Urothelium cell line (cell line): ENCODE measurements around the gene RASGRP1.
A peak's percentile ranks its signal among the peaks of the same experiment; 100 is the strongest.

Experiments used
- DNase-seq: peaks from one replicate; pipeline ENCODE4 v3.0.0; 2011; ENCODE audit warnings: low spot score, mixed read lengths
- FAIRE-seq: peaks from 2 replicates; lab custom pipeline; 2011; peaks lifted over from hg19 to GRCh38; lab: Jason Lieb, UNC

The RASGRP1 gene

DNA sequence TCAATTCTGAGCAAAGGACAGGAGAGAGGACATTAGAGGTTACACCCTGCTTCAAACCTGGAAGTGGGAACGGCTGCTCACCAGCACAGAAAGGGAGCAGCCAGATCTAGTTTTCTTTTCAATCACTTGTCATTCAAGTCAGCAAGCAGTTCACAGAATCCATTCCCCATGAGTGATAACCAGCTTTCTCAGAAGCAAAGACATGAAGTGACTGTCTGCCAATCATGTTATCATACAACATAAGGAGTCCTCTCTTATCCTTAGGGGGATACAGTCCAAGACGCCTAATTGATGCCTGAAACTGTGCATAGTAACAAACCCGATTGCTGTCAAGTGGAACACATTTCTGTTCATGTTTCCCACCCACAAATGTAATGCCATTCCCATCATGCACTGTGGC is 56.0 kb downstream of the RASGRP1 start:
- FAIRE-seq (no peak), DNase-seq (no peak)

DNA sequence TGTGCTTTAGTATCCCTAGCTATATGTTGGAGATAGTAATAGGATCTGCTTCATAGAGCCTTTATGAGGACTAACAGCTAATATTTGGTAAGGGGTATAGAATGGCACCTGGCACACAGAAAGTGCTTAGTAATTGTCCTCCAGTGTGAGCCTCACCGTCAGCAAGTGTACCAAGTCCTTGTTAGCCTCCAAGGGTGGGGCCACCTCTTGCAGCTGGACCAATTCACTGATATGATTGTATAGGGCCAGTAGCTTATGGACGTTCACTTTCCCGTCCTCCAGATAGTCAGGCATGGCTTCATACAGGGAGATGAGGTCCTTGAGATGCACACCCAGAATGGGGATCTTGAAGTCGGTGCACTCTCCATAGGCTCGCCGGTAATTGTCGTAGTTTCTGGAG is 57.0 kb downstream of the RASGRP1 start:
- DNase-seq (no peak), FAIRE-seq (no peak)

DNA sequence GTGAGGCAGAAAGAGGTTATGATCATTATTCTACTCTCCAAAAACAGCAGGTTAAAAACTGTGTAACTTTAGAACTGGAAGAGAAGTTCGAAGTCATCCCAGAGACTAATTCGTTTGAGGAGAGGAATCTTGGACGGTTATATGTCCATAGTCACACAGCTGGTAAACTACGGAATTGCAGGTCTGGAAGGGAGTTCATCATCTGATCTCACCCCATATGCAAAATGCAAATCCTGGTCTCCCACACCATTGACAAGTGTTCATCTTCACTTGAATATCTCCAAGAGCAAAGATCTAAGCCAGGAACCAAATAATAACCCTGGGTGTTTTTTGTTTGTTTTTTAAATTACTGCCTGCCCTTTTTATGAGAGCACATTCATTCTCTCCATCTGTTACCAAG is 57.6 kb downstream of the RASGRP1 start:
- no peak for FAIRE-seq

DNA sequence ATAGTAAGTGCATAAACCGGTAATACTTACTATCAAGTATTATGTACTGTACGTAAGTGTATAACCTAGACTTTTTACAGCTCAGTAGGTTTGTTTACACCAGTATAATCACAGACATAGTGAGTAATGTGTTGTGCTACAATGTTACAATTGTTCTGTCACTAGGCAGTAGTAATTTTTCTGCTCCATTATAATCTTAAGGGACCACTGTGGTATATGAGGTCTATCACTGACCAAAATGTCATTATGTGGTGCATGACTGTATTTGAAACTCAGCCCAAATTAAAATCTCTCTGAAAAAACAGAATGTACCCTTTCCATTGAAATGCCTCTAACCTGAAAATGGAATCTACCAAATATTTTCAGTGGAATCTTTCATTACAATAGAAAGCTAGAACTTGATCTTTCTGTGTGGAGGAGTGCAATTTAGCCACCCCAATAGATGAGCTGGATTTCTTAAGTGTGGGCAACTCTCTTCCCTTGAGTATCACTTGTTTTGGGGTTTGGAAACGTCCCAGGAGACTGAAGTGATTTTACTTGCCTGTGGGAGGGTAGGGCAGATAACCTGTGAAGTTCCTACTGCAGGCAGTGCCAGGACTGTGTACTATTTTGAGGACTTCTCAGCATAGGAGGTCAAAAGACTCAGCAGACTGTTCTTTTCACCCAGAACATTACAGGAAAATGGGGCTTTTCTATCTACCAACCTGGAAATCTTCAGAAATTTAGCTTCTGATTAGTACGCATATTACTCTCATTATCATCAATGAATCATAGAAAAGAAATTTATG is 59.7 kb downstream of the RASGRP1 start:
- DNase-seq (no peak), FAIRE-seq (no peak)

More for the DNA sequence above, 57.6 kb downstream of the RASGRP1 start:
- no peak for DNase-seq

DNA sequence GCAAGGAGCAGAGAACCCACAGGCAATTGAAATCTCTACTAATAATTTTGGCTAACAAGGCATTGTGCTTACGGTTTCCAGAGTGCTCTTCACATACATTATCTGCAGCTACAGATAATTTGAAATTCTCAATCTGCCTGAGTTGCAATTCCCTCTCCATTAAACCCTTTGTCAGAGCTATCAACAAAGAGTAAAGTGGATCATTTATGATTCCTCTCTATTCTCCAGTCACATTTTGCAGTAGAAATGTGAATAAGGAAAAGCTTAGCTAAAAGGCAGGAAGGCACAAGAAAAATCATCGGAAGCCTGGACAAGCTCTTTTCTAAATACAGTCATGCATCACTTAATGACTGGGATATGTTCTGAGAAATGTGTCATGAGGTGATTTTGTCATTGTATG is 61.1 kb downstream of the RASGRP1 start:
- FAIRE-seq = no peak

DNA sequence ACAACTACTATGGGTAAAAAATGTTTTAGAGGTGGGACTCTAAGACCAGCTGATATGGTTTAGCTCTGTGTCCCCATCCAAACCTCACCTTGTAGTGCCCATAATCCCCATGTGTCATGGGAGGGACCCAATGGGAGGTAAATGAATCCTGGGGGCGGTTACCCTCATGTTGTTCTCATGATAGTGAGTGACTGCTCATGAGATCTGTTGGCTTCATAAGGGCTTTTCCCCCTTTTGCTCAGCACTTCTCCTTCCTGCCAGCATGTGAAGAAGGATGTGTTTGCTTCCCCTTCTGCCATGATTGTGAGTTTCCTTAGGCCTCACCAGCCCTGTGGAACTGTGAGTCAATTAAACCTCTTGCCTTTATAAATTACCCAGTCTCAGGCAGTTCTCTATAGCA is 65.0 kb downstream of the RASGRP1 start:
- FAIRE-seq = peak; percentile 9
- DNase-seq = no peak

More for the DNA sequence above, 61.1 kb downstream of the RASGRP1 start:
- no peak for DNase-seq

DNA sequence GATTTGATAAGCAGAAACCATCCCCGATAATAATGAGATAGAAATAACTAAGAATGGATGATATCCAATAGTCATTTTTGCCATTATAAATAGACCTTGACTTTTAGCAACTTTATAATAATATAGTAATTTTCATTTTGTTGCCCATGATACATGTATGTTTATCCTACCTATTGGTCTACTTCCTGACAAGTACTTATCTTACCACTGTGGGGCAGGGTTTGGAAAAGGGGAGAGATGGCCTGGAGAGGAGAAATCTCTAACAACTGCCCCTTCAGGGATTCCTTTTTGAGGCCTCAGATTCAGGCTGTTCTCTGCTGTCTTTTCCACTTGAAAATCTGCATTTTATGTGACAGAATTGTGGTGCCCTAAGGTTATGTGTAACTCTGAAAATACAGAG is 68.5 kb downstream of the RASGRP1 start:
- FAIRE-seq = no peak
- DNase-seq = no peak

DNA sequence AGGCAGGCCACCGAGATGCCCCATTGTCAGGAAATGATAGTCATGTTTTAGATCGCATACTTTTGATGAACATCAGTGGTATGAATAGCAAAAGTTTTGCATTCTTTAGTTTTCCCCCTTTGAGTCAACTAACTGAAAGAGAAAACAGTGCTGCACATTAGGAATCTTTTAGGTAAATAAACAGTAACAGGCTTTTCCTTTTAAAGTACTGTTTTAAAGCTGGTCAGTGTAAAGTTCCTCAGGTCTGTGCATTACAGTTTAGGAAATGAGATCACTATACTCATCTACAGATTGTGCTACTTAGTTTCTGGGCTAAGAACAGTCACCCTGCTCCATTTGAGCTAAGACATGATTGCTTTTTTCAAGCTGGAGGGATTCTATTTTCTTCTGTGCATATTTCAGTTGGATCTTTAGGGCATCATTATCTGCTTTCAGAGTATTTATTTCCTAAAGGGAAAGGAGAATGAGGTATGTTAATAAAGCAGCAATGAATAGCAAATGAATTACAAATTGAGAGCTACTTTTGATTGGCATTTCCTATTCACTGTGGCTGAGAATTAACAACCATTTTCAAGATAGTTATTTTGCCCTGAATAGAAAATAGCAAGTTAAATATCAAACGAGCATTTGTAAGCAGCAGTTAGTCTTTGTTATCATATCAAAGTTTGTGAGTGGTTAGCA is 74.2 kb downstream of the RASGRP1 start:
- DNase-seq = no peak
- no peak for FAIRE-seq

DNA sequence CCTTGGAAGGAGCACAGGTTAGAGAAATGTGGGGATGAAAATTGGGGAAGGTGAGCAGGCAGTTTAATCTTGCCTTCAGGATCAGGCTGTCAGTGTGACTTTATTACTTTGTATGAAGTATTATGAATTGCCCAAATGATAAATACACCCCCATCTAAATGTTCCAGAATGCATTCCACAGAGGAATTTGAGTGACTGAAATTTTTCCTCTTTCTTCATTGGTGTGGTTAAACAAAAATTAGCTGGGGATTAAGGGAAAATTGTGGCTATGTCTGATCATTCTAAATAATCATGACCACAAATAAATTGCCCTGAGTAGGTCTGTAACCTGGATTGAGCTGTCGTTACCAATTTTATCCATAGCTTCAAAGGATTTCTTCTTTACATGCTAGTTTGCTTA is 77.2 kb downstream of the RASGRP1 start:
- DNase-seq (no peak), FAIRE-seq (no peak)

DNA sequence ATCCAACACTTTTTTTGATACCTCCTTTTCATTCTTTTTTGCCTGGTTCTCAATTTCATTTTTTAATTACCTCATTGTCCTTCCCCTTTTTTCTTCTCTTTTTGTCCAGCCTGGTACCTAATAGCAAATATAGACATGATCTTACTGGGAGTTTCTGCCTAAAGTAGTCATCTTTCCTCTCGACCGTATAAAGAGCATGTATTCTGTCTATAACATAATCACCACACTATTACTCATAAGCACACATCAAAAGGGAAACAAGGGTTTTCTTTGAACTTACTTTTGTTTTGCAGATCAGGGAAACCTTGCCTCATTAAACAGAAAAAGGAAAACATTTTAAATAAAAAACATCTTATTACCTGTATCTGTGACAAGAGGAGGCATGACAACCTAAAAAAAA is 77.7 kb downstream of the RASGRP1 start:
- no peak for DNase-seq
- FAIRE-seq = no peak

DNA sequence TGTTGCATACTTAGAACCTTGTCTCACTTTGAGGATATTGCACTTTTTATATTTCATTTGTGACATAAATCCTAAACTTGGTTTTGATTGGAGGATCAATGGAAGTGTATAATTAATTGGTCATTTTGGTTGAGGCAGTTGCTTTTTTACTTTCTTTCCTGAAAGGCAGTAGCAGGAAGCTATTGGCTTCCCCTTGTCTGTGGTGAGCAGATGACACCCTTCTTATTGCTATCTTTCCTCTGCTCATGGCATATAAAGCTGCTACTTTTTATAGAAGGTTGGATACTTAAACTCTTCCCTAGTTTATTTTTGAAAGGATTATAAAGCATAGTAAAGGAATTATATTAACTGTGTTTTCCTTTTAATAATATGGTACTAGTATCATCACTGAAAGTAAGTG is 82.0 kb downstream of the RASGRP1 start:
- DNase-seq (no peak), FAIRE-seq (no peak)

DNA sequence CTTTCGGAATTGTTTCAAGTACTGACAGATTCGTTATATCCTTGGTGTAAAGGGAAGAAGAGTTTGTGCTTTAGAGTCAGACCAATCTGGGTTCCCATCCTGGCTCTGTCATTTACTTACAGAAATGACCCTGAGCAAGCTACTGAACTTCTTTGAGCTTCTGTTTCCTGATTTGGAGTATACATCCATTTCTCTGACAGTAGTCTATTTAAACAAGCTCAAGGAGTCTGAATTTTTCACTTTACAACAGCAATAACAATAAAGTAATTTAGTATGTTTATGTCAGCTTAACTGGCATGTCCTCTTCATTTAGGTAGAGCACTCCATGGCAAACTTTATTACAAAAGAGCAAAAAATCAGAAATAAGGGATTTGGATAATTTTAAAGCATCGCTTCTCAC is 82.9 kb downstream of the RASGRP1 start:
- no peak for DNase-seq
- FAIRE-seq = no peak

DNA sequence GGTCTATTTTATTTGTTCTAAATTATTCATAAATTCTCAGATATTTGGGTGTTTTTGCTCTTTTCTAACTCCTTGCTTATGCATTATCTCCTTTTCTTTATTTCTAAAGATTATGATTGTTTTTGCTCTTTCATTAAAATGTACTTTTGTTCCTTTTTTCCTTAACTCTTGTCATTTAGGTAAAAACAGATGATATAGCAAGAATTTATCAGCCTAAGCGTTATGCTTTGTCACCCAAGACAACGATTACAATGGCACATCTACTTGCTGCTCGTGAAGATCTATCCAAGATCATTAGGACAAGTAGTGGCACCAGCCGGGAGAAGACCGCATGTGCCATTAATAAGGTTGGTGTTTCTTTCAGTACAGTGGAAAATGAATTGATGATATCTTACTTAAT is 83.5 kb downstream of the RASGRP1 start:
- FAIRE-seq = no peak
- no peak for DNase-seq

DNA sequence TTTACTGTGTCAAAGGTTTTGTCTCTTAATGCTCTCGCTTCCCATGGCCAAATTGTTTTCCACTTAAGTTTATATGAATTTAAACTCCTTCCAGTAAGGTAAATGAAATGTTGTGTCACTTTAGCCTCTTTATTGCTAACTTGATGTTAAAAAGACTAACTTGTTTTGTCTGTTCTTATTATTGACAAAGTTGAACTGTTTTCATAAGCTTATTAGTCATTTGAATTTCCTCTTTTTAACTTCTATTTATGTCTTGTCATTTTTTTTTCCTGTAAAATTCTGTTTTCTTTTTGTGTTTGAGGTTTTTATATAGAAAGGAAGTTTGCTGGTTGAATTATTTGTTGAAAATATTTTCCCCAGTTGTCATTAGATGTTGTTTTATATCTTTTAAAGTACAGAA is 84.9 kb downstream of the RASGRP1 start:
- DNase-seq = no peak

DNA sequence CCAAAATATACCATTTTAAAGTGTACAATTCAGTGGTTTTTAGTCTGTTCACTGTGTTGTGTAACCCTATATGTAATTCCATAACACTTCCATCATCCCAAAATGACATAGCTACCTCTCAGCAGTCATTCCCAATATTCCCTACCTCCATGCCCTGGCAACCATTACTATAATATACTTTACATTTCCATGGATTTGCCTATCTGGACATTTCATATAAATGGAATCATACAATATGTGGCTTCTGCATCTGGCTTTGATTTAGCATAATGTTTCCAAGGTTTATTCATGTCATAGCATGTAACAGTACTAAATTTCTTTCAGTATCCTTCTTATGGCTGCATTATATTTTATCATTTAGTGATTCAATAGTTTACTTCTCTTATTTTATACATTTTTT is 85.3 kb downstream of the RASGRP1 start:
- FAIRE-seq = no peak
- no peak for DNase-seq

More for the DNA sequence above, 84.9 kb downstream of the RASGRP1 start:
- no peak for FAIRE-seq

DNA sequence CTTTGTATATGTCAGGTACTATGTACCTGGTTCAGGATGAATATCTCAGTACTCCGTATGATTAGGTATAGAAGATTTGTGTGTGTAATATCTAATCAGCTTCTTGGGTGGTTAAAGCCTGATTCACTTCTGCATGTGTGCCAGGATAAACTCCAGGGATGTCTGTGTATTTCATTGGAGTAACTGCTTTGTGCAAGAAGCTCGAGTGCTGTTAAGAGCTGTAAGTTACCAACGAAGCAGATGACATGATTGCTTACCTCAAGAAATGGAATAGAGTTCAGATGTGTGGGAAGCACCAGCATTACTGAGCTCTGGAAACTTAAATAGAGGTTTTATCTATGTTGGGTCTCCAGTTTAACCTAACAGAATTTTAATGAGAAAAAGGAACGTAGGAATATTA is 87.0 kb downstream of the RASGRP1 start:
- DNase-seq (no peak), FAIRE-seq (no peak)

DNA sequence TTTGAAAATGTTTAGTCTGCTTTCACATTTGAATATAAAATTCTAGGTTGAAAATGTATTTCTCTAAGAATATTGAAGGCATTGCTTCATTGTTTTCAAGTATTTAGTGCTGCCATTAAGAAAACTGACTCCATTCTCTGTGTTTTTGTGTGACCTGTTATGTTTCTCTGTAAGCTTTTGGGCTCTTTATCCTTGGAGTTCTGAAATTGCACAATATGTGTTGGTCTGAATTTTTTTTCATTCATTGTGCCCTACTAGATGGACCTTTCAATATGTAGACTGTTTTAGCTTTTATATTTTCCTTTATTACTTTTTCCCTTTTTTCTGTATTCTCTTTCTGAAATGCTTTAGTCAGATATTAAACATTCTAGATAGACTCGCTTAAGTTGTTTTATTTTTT is 88.5 kb downstream of the RASGRP1 start:
- FAIRE-seq (no peak), DNase-seq (no peak)

DNA sequence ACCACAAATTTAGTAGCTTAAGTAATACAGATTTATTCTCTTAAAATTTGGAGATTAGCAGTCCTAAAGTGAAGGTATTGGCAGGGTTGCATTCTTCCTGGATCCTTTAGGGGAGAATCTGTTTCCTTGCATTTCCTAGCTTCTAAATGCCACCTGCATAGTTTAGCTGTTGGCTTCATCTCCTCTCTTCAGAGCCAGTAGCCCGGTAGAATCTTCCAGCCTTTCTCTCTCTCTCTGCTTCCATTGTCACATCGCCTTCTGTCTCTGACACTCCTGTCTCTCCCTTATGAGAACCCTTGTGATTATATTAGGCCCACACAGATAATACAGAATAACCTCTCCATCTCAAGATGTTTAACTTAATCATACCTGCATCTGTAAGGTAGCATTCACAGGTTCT is 89.3 kb downstream of the RASGRP1 start:
- no peak for DNase-seq
- FAIRE-seq = no peak

DNA sequence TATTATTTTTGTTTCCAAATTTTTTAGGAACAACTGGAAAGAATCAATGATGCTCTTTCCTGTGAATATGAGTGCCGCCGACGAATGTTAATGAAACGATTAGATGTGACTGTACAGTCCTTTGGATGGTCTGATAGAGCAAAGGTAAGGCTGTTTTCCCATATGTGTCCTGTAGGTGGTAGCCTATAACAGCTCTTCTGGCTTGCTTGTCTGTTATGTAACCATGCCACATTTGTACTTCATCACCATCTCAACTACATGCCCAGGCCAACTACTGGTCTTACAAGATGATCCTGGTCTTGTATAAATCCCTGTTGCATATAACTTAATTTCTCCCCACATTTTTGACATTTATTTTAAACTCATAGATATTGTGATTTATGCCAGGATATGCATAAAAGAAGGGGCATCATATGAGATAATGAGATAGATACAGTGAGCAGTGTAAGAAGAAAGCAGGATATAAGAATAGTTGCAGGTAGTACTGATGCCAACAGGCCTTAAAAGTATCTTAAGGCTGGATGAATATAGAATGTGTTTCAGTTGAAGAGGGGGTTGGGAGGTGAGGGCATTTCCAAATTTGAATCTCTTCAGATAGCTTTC is 90.4 kb downstream of the RASGRP1 start:
- peak; percentile 62 for FAIRE-seq
- peak; percentile 53 for DNase-seq

DNA sequence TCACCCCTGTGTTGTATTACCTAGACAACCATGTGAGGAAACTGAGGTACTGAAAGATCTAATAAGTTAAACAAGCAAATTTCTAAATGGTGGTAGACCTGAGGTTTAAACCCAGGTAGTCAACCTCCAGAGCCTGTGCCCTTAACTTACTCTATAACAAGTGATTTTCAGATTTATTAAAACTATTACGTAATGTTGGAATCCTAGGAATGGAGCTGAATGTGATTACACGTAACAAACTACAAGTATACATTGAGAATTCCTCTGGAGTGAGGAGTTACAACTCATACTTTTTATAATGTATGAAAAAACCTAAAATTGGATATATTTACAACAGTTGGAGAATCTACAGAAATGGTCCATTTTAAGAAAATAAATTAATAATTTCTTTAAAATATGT is 92.6 kb downstream of the RASGRP1 start:
- DNase-seq (no peak), FAIRE-seq (no peak)

DNA sequence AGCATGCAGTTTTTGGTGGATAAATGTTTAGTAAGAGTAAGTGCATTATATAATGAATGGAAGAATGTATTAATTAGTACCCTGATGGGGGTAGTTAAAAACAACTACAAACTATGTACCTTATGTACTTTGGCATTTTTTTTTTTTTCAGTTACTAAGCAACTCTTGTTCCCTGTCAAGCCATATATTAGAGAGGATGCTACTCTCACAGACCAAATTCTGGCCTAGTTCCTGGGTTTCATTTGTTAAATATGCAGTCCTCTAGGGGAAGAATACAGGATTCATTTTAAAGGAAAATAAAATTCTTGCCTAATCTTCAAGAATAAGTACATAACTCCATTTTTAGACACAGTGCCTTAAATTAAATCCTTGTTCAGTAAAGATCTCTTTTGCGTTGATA is 93.8 kb downstream of the RASGRP1 start:
- DNase-seq = no peak
- FAIRE-seq = no peak

DNA sequence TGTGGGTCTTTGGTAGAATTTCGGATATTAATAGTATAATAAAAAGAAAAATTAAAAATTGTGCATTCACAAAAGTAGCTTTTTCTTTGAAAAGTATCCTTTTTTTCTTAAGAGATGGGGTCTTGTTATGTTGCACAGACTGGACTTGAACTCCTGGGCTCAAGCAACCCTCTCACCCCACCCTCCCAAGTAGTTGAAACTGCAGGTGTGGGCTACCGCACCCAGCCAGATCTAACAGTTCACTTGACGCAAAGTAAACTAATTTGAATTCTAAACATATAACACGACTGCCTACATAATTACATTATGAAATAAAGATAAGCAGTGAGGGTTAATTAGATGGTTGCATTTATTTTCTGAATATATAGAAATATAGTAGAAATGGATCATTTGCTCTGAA is 99.9 kb downstream of the RASGRP1 start:
- DNase-seq = no peak
- no peak for FAIRE-seq
